ENCODE results near the gene WDFY4. TPM values are rescaled to one million over a fixed set of nuclear protein-coding genes. Genes with fewer than 3 reads are reported as not detected.

Gene WDFY4
- total and polyA plus RNA-seq, 7 donors, result 0.23 to 1.3 (median 0.69) TPM

GRCh38 chr10:48693206-48693605 is 8.5 kb downstream of the WDFY4 start:
- Histone ChIP-seq H3K36me3 (ENCODE audit: insufficient read depth in 1 of 2, low read depth in 1 of 2) (no peaks in the 10 kb centered on the region), H3K4me3 (no peak overlapping the region), H3K4me1 (no peaks in the 10 kb centered on the region), H3K27ac (no peak overlapping the region), H3K9me3 (no peaks in the 10 kb centered on the region), H3K27me3 (ENCODE audit: insufficient read depth in 3 of 3, low read length in 2 of 3) (peaks cover 0 to 1% (median 0%) of the 10 kb centered on the region in 3 donors)
- ATAC-seq (no peak), DNase-seq (no peak)
- intact Hi-C loops (cut with DNase I), result no loop called here
- 59 to 81% (median 63%) methylated on average over 4 of the region's 4 CpGs for WGBS, 3 donors
- no peak for TF ChIP-seq CTCF (IDR thresholded peaks at IDR 0.05)

DNA sequence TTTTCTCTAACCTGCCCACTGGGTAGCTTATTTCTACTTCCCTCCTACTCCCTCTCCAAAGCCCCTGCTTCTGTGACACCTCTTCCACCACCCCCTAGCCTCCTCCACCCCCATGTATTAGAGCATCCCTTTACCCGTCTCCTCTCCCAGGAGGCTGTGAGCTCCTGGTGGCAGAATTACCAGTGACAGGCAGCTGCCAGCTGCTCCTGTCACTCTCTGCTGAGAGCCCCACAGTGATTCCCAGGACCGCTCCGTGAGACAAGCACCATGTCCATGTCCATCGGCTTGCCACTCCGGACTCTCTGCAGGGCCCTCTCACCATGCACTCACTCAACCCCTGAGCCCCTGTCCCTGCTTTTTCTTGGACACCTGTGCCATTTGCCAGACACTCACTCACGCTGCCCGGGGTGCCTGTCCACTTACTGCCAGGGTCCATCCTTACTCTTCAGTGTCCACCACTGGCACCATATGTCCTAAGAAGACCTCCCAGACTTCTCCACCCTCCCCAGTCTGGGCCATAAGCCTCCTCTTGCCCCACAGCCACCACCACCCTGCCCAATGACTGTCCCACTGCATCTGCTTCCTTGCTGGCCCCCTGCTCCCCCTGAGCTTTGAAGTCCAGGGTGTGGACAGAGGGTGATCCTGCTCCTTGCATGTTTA is 9.8 kb downstream of the WDFY4 start:
- H3K9me3 ChIP-seq, result no peaks in the 10 kb centered on the region
- WGBS, 3 donors, result 39 to 44% (median 41%) methylated on average over 7 of the region's 7 CpGs
- no peak overlapping the region for H3K4me3 ChIP-seq
- no peaks in the 10 kb centered on the region for H3K36me3 ChIP-seq (ENCODE audit: insufficient read depth in 1 of 2, low read depth in 1 of 2)
- intact Hi-C loops (cut with DNase I), result no loop called here
- no peak for TF ChIP-seq CTCF (IDR thresholded peaks at IDR 0.05)
- H3K27me3 ChIP-seq (ENCODE audit: insufficient read depth in 3 of 3, low read length in 2 of 3), result peaks cover 0 to 1% (median 0%) of the 10 kb centered on the region in 3 donors
- no peak overlapping the region for H3K27ac ChIP-seq
- no peaks in the 10 kb centered on the region for H3K4me1 ChIP-seq
- ATAC-seq (no peak), DNase-seq (no peak)

DNA sequence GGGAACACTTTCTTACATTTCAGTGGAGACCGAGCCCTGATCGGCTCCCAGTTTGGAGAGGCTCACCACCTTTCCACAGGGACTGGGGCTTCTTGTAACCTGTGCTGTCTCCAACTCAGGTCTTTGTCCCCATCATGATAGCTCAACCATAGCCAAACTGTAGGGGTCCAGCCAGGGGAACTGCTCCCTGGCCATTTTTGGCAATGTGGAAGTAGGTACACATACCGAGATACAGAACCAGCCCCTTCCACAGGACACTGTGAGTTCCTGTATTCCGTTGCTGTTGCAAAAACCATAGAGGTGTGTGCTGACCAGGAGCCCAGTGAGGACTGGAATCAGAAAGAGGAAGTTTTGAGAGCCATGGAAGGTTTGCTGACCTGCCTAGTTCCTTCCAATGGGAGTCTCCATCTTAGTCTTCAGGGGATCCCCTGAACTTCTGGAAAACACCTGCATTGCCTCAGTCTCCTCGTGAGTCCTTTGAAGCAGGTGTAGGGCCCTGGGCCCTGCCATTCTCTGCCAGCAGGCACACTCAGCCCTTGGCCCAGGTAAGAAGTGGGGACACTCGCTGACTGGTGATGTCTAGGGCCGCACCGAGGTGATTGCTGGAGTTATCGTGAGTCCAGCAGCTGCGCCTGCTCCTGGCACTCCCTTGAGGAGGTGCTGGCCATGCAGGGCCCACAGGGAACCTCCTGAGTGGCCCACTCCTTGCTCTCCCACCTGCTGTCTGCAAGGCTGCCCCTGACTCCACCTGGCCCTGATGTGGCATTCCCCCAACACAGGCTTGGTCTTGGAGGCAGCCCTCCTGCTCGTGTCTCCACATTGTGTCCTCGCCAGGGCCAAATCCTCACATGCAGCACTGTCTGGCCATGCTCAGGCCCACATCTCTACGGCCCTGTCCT is 11.2 kb downstream of the WDFY4 start:
- TF ChIP-seq CTCF (IDR thresholded peaks at IDR 0.05), result no peak
- Histone ChIP-seq H3K4me3 (no peak overlapping the region), H3K9me3 (no peaks in the 10 kb centered on the region), H3K36me3 (ENCODE audit: insufficient read depth in 1 of 2, low read depth in 1 of 2) (no peaks in the 10 kb centered on the region), H3K27me3 (ENCODE audit: insufficient read depth in 3 of 3, low read length in 2 of 3) (no peaks in the 10 kb centered on the region), H3K4me1 (no peaks in the 10 kb centered on the region), H3K27ac (no peak overlapping the region)
- WGBS, 3 donors, result 84 to 88% (median 86%) methylated on average over 13 of the region's 13 CpGs
- no peak for ATAC-seq
- DNase-seq, result no peak
- intact Hi-C loops (cut with DNase I), result no loop called here

DNA sequence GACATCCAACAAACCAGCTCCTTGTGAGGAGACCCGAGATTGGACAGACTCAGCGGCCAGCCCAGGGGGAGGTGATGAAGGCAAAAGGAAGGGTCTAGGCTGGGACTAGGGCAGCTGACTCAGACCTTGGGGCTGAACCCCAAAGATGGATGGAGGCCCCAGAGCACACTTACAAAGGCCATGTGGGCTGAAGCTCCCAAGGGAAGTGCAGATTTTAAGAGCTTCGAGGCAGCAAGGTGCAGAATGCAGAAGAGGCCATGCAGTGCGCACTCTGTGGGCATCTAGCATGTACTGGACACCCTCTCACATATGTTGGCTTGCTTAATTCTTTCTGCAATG is 11.8 kb downstream of the WDFY4 start:
- H3K9me3 ChIP-seq, result no peaks in the 10 kb centered on the region
- H3K4me1 ChIP-seq, result no peaks in the 10 kb centered on the region
- no peak overlapping the region for H3K27ac ChIP-seq
- no peaks in the 10 kb centered on the region for H3K27me3 ChIP-seq (ENCODE audit: insufficient read depth in 3 of 3, low read length in 2 of 3)
- DNase-seq, result no peak
- ATAC-seq, result no peak
- TF ChIP-seq CTCF (IDR thresholded peaks at IDR 0.05), result no peak
- no peaks in the 10 kb centered on the region for H3K36me3 ChIP-seq (ENCODE audit: insufficient read depth in 1 of 2, low read depth in 1 of 2)
- intact Hi-C loops (cut with DNase I), result no loop called here
- 84 to 92% (median 84%) methylated on average over 4 of the region's 4 CpGs for WGBS, 3 donors
- no peak overlapping the region for H3K4me3 ChIP-seq
